EH (cell line): ENCODE measurements around the gene KCNK6.
A peak's percentile ranks its signal among the peaks of the same experiment; 100 is the strongest.

Experiments used
- DNase-seq: peaks from one replicate; pipeline ENCODE4 v3.0.0-alpha.2; 2015; ENCODE audit warnings: low read depth

Gene KCNK6

GRCh38 chr19:38319421-38320258, at the start of gene KCNK6:
Gene KCNK6, plus strand, starts transcription at chr19:38319845. Its CDS starts 106 bp downstream, at chr19:38319951.
- DNase-seq: peak; percentile 45

GRCh38 chr19:38270587-38271167, 49.0 kb upstream of the KCNK6 start:
- DNase-seq: peak; percentile 90

DNA sequence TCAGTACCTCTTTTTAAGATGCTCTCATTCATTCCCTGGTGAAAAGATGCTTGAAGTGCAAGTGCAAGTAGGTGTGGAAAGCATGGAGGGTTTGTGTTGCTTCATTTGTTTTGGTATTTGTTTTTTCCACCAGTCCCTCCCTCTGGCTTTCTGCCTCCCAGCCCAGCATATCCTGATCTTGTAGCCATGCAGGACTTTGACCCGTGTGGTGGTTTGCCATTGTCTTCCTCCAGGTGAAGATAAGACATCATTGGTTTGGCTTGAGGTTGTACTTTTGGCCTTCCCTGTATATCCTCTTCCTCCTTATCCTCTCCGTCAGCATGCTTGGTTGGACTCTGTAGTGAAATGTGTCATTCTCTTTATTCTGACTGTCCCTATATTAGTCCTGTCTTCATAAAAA, 46.1 kb upstream of the KCNK6 start:
- DNase-seq: no peak

DNA sequence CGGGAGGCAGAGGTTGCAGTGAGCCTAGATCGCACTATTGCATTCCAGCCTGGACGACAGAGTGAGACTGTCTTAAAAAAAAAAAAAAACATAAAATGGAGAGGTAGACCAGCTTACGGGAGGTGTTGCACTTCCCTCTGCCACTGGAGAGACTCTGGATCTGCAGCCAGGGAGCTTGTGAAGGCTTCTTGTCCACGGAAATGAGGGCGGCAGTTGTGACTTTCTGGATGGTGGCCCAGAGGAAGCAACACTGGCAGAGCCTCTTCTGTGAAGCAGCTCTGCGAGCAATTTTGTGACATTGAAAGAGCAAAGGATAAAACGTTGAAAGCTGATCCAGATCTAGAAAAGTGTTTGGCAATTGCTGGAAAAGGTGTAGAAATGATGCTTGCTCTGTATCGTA, 44.9 kb upstream of the KCNK6 start:
- DNase-seq: no peak

- DNase-seq: no peak
Observed at GRCh38 chr19:38276942-38277517, 42.6 kb upstream of the KCNK6 start.

- no peak for DNase-seq
Observed at GRCh38 chr19:38277549-38277948, 42.1 kb upstream of the KCNK6 start.

GRCh38 chr19:38277969-38278680, 41.5 kb upstream of the KCNK6 start:
- peak; percentile 98 for DNase-seq

DNA sequence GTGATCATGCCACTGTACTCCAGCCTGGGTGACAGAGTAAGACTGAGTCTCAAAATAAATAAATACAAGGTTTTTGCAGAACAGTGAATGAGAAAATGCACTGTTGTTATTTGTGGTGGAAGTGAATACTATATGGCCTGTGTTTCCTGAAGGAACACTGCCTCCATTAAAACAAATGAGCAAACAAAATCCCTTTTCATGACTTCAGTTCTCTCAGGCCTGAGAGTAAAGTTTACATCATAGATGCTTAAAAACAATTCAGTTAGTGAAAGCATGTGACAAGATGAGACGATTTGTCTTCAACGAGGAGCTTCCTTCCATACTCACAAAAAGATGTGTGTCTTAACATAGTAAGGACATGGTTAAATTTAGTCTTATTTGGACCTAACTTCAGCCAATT, 40.9 kb upstream of the KCNK6 start:
- no peak for DNase-seq

GRCh38 chr19:38280030-38280921, 39.4 kb upstream of the KCNK6 start:
- DNase-seq: no peak

GRCh38 chr19:38281811-38282566, 37.7 kb upstream of the KCNK6 start:
- peak; percentile 43 for DNase-seq

DNA sequence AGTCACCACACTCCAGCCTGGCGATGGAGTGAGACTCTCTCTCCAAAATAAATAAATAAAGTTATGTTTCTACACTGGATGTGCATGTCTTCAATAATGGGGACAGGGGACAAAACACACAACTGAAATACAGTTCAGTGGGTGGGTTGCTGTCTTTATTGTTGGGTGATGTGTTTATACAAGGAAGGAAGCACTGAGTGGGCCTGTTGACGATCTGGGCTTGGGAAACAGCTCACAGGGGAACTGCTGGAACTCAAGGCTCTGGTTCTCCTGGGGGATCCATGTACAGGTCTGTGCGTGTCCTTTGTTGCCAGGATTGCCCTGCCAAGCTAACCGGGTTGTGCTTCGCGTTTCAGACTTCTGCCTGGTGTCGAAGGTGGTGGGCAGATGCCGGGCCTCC, 36.4 kb upstream of the KCNK6 start:
- no peak for DNase-seq

DNA sequence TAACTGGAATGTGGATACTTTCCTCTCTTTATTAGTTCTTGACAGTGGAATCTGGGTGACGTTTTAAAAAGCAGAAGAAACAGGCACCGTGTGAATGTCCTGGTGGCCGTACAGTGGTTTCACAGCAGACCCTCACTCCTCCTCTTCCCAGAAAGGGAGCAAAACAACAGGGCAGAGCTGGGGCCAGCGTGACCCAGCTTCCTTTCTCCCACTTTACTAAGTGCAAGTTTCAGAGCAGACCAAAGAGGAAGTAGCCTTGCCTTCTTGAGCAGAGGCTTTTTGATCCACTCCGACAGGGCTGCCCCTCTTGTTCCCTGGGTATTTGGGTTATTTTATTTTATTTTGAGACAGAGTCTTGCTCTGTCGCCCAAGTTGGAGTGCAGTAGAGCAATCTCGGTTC, 35.2 kb upstream of the KCNK6 start:
- DNase-seq: no peak

DNA sequence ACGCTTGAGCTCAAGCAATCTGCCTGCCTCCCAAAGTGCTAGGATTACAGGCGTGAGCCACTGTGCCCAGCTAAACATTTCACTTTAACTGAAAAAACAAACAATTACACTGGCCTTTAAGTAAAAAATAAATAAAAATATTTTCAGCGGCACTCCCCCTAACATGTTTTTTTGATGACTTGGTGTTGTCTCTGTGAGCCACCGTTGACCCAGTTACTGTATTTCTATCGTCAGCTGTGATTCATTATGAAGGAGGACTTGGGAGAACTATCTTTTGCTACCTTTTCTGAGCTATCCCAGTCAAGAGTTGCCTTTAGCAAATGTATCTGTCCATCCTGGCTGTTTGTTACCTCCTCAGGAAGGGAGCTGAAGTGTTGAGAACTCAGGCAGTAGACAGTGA, 34.1 kb upstream of the KCNK6 start:
- peak; percentile 65 for DNase-seq

DNA sequence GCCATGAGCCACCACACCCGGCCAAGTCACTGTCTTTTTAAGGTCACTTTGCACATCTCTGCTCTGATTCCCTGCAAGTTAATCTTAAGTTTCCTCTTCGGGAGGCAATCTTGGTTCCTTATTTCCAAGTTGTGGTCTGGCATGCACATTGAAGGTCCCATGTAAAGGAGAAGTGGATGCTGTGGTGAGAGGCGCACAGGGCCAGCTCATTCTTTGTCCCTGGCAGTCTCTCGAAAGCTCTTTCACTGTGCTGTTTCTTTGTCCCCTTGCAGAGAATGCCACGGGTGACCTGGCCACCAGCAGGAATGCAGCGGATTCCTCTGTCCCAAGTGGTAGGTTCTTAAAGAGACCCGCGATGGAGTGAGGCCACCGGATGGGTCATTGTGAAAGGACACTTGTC, 32.0 kb upstream of the KCNK6 start:
- no peak for DNase-seq

GRCh38 chr19:38288123-38288855, 31.4 kb upstream of the KCNK6 start:
- DNase-seq: no peak

DNA sequence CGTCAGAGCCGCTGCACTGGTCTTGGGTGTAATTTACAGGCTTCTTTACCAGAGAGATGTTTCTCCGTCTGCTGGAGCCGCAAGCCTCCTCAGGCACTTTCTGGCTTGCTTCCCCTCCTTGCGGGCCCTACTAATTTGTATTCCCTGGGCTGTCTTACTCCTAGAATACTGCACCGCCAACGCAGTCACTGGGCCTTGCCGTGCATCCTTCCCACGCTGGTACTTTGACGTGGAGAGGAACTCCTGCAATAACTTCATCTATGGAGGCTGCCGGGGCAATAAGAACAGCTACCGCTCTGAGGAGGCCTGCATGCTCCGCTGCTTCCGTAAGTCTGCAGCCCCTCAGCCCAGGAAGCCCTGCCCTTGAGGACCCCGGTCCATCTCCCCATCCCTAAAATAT, 29.7 kb upstream of the KCNK6 start:
- no peak for DNase-seq

DNA sequence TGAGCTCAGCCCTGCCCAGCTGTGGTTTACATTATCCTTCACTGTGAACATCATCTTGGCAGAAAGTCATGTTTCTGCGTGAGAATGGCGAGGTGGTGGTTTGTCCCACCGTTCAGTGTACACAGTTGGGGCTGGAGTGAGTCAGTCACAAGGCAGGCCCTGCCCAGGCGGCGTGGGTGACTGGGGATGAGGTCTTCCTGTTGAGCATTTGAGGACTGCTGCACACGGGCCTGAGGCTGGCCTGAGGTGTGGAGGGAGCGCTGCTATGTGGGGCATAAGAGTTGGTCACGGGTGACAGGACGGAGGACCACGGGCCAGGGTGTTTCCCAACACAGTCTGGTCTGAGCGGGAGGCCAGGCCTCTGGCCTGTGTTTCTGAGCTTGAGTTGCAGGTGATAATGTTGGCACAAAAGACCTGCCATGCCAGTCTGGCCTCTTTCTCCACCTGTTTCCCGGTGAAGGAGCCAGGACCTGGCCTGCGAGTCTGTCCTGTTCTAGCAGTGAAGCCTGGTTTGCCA, 29.0 kb upstream of the KCNK6 start:
- DNase-seq: peak; percentile 98

GRCh38 chr19:38291855-38292254, 27.8 kb upstream of the KCNK6 start:
- DNase-seq: no peak

GRCh38 chr19:38293281-38293680, 26.4 kb upstream of the KCNK6 start:
- no peak for DNase-seq

DNA sequence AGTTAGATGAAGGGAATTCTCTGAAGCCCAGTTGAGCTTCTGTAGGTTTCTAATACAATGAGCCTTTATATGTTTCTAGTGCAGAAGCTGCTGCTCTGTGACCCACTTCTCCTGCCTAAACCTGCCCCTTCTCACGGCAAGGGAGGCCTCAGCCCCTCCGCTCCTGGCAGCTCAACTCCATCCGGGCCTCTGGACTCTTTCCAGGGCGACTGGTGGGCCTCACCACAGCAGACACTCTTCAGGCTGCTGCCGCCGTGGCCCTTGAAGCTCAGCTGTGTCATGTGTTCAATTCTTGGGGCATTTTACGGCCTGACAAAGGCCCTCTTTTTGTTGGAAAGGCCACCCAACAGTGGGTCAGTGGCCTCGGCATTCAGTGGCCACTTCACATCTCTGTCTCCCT, 25.6 kb upstream of the KCNK6 start:
- no peak for DNase-seq
